Stimulated activated CD4-positive, alpha-beta T cell treated with anti-CD3 and anti-CD28 coated beads, Interleukin-1b, Interleukin-23, amount 100 ng/mL, for 48 hours (primary cell): Measurements from ENCODE around the gene RNMT.

Experiments used
- DNase-seq: peaks from one replicate; pipeline ENCODE4 v3.0.0-alpha.2; 2020

Gene RNMT

DNA sequence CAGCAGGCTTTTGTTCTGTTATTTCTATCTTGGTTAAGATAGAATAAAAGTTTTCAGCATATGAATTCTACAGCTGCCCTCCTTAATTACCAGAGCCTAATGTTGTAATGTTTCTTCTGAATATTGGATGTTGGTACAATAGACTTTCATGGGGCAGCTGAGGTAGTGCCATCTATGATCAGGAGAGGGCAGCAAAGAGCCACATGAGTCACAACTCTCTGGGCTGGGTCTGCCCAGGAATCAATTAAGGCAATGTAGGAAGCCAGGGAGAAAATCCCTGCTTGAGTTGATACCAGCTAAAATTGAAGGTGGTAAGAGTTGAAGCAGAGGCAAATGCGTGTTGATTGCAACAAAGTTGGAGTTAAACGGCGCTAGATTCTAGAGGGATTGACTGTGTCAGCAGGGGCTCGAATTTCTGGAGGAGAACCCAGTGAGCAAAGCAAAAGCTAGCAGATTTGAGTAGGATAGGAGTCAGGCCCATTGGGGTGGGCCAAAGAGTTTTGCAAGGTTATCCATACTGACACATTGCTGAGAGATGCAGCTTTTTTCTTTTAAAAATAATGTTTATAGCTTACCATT, 86.9 kb downstream of the RNMT start:
- peak; percentile 53 for DNase-seq
